IMR-90 (cell line): ENCODE data around the gene ARL6IP5. TPM values are rescaled to one million over a fixed set of nuclear protein-coding genes. Genes with fewer than 3 reads are reported as not detected.
A peak's percentile ranks its signal among the peaks of the same experiment; 100 is the strongest.

Source experiments
- ATAC-seq: fragments of 200-7000 bp; cut with Tn5 transposase; 2 replicates; pipeline ENCODE4 v1.9.1; 2020; ENCODE audit warnings: low read depth, mild to moderate bottlenecking, moderate library complexity
- BruUV-seq: library from RNA; stranded (reverse); fragments of 400-500 nt; replicated peaks from 2 replicates; lab custom pipeline; 2021; lab: Mats Ljungman, UMichigan
- CTCF ChIA-PET: fragments of 300-600 bp; formaldehyde crosslinking; extraction: SDS; loops from one replicate; lab custom pipeline; 2021; ENCODE audit warnings: antibody characterized with exemption; lab: Yijun Ruan, JAX
- POLR2A ChIA-PET: fragments of 300-600 bp; sonication (Branson Sonifier 250); formaldehyde crosslinking; loops from one replicate; lab custom pipeline; 2022; ENCODE audit warnings: antibody characterized with exemption; ENCODE audit not compliant: unreplicated experiment; lab: Charles Lee
- DNase-seq: peaks from one replicate; pipeline ENCODE4 v3.0.0; 2013
- H2AFZ ChIP-seq: replicated peaks from 2 replicates; pipeline ENCODE3; 2013; ENCODE audit warnings: low read length, mild to moderate bottlenecking; ENCODE audit not compliant: poor library complexity
- H2AK5ac ChIP-seq: 2 replicates; pipeline ENCODE4 v1.6.1; 2013; ENCODE audit warnings: low read depth, low read length, inconsistent platforms
- H2AK9ac ChIP-seq: replicated peaks from 2 replicates; pipeline ENCODE3; 2013; ENCODE audit warnings: mild to moderate bottlenecking, low read depth, low read length, moderate library complexity; ENCODE audit not compliant: poor library complexity
- H2BK120ac ChIP-seq: 2 replicates; pipeline ENCODE4 v1.6.1; 2013; ENCODE audit warnings: low read depth, low read length, inconsistent platforms
- H2BK15ac ChIP-seq: 3 replicates; pipeline ENCODE4 v1.6.1; 2013; ENCODE audit warnings: low read depth, low read length, inconsistent platforms
- H2BK20ac ChIP-seq: 2 replicates; pipeline ENCODE4 v1.6.1; 2013; ENCODE audit warnings: low read depth, mild to moderate bottlenecking, inconsistent platforms, low read length, moderate library complexity
- H2BK5ac ChIP-seq: 2 replicates; pipeline ENCODE4 v1.6.1; 2013; ENCODE audit warnings: mild to moderate bottlenecking, low read depth, low read length, inconsistent platforms; ENCODE audit not compliant: poor library complexity, severe bottlenecking
- H3K14ac ChIP-seq: replicated peaks from 2 replicates; pipeline ENCODE4 v1.6.1; 2013; ENCODE audit warnings: low read depth, low read length, inconsistent platforms
- H3K18ac ChIP-seq: 2 replicates; pipeline ENCODE4 v1.6.1; 2013; ENCODE audit warnings: low read depth, low read length, control low read depth
- H3K23ac ChIP-seq: 2 replicates; pipeline ENCODE4 v1.6.1; 2013; ENCODE audit warnings: low read depth, low read length, inconsistent platforms
- H3K27ac ChIP-seq: 2 replicates; pipeline ENCODE4 v1.5.1; 2013; ENCODE audit warnings: mild to moderate bottlenecking, control low read depth, low read length; ENCODE audit not compliant: insufficient read depth
- H3K27me3 ChIP-seq: 2 replicates; pipeline ENCODE4 v1.6.1; 2013; ENCODE audit warnings: low read length; ENCODE audit not compliant: control insufficient read depth, insufficient read depth
- H3K36me3 ChIP-seq: 2 replicates; pipeline ENCODE4 v1.6.1; 2013; ENCODE audit warnings: low read length, mixed read lengths; ENCODE audit not compliant: control insufficient read depth, insufficient read depth
- H3K4ac ChIP-seq: 2 replicates; pipeline ENCODE4 v1.6.1; 2013; ENCODE audit warnings: low read depth, low read length, inconsistent platforms
- H3K4me1 ChIP-seq: 2 replicates; pipeline ENCODE4 v1.6.1; 2013; ENCODE audit warnings: low read length, mixed read lengths; ENCODE audit not compliant: control insufficient read depth, insufficient read depth
- H3K4me2 ChIP-seq: 2 replicates; pipeline ENCODE4 v1.6.1; 2013; ENCODE audit warnings: low read depth, mild to moderate bottlenecking, control low read depth, low read length, moderate library complexity
- H3K4me3 ChIP-seq: 2 replicates; pipeline ENCODE4 v1.5.1; 2013; ENCODE audit warnings: low read depth, mild to moderate bottlenecking, control low read depth, low read length, moderate library complexity; ENCODE audit not compliant: insufficient read depth
- H3K56ac ChIP-seq: 2 replicates; pipeline ENCODE4 v1.6.1; 2013; ENCODE audit warnings: low read length, inconsistent platforms; ENCODE audit not compliant: insufficient read depth; ENCODE audit errors: extremely low read depth
- H3K79me1 ChIP-seq, 2 experiments: 2 replicates each; pipeline ENCODE4 v1.6.1; 2013; ENCODE audit warnings: low read length in 2 of 2, inconsistent platforms in 1 of 2, low read depth in 1 of 2
- H3K9ac ChIP-seq: 2 replicates; pipeline ENCODE4 v1.6.1; 2013; ENCODE audit warnings: low read depth, low read length, control low read depth
- H3K9me1 ChIP-seq: 2 replicates; pipeline ENCODE4 v1.6.1; 2013; ENCODE audit warnings: low read length, inconsistent platforms; ENCODE audit not compliant: insufficient read depth
- H3K9me3 ChIP-seq: 2 replicates; pipeline ENCODE4 v1.6.1; 2013; ENCODE audit warnings: low read length; ENCODE audit not compliant: control insufficient read depth, insufficient read depth
- H4K20me1 ChIP-seq: 2 replicates; pipeline ENCODE4 v1.6.1; 2013; ENCODE audit warnings: low read length, inconsistent platforms; ENCODE audit not compliant: insufficient read depth
- H4K5ac ChIP-seq: 2 replicates; pipeline ENCODE4 v1.6.1; 2013; ENCODE audit warnings: mild to moderate bottlenecking, low read depth, low read length, control low read depth
- H4K8ac ChIP-seq, 2 experiments: 2 replicates each; pipeline ENCODE4 v1.6.1; 2013; ENCODE audit warnings: low read depth in 2 of 2, low read length in 2 of 2, control low read depth in 1 of 2, inconsistent platforms in 1 of 2
- H4K91ac ChIP-seq: 2 replicates; pipeline ENCODE4 v1.6.1; 2013; ENCODE audit warnings: low read depth, low read length, inconsistent platforms; ENCODE audit not compliant: insufficient read depth
- BHLHE40 ChIP-seq: fragments of 150-350 bp; IDR thresholded peaks from 2 replicates; pipeline ENCODE4 v1.6.1; 2016; ENCODE audit warnings: mild to moderate bottlenecking, low read depth, low read length
- NFE2L2 ChIP-seq: fragments of 150-350 bp; IDR thresholded peaks from 2 replicates; pipeline ENCODE4 v1.6.1; 2016; ENCODE audit warnings: low read depth, mild to moderate bottlenecking, low read length
- POLR2A ChIP-seq: IDR thresholded peaks from 2 replicates; pipeline ENCODE4 v1.6.1; 2012; ENCODE audit warnings: mild to moderate bottlenecking, low read depth, low read length
- SMC3 ChIP-seq: fragments of 150-350 bp; IDR thresholded peaks from 2 replicates; pipeline ENCODE4 v1.6.1; 2016; ENCODE audit warnings: low read depth, mild to moderate bottlenecking, antibody characterized with exemption, low read length, moderate library complexity
- WGBS, 2 experiments: methylation state at CpG; one replicate each; pipeline versions ENCODE4 v1.1.5 to v1.1.7; 2013; ENCODE audit warnings: missing lambda C conversion rate in 2 of 2; ENCODE audit not compliant: insufficient read length in 1 of 2; ENCODE audit errors: extremely low coverage in 2 of 2; 5-methylcytosine and 5-hydroxymethylcytosine counted together
- dilution Hi-C: fragments of 300-500 bp; cut with HindIII; formaldehyde crosslinking; loops from one replicate; pipeline ENCODE4 v1.14.3; 2018; ENCODE audit warnings: low sequenced_read_pairs; ENCODE audit not compliant: unreplicated experiment
- in situ Hi-C: fragments of 300-500 bp; cut with MboI; formaldehyde crosslinking; loops from 3 replicates; pipeline ENCODE4 v1.14.3; 2019; ENCODE audit warnings: low sequenced_read_pairs, inconsistent platforms, mixed read lengths
- intact Hi-C: fragments of 100-400 bp; cut with micrococcal nuclease; formaldehyde crosslinking; loops from 2 replicates; pipeline ENCODE4 v1.10.0; 2022
- polyA plus RNA-seq, 3 experiments: library from polyadenylated mRNA; depleted of rRNA; stranded (reverse); fragments of >200 nt; gene quantifications; 2 replicates each; pipeline ENCODE4 v1.2.3, GENCODE V29; 2012; ENCODE audit warnings: low replicate concordance in 1 of 3
- total RNA-seq: library from RNA; depleted of rRNA; stranded (reverse); fragments of >200 nt; gene quantifications from 2 replicates; pipeline ENCODE4 v1.2.3, GENCODE V29; 2012
- TF ChIP-seq, protein P1 (sequence below): fragments of 150-350 bp; IDR thresholded peaks from 2 replicates; pipeline ENCODE4 v1.6.1; 2016; ENCODE audit warnings: low read depth, mild to moderate bottlenecking, low read length, moderate library complexity, borderline replicate concordance
- TF ChIP-seq, protein P2 (sequence below): fragments of 150-350 bp; IDR thresholded peaks from 2 replicates; pipeline ENCODE4 v1.6.1; 2017; ENCODE audit warnings: mild to moderate bottlenecking, antibody characterized with exemption, low read length, low read depth

Gene ARL6IP5
- total and polyA plus RNA-seq, 2 of the 4 experiments (the other 2 are of a cell fraction), result 76.4 to 98.8 TPM

DNA sequence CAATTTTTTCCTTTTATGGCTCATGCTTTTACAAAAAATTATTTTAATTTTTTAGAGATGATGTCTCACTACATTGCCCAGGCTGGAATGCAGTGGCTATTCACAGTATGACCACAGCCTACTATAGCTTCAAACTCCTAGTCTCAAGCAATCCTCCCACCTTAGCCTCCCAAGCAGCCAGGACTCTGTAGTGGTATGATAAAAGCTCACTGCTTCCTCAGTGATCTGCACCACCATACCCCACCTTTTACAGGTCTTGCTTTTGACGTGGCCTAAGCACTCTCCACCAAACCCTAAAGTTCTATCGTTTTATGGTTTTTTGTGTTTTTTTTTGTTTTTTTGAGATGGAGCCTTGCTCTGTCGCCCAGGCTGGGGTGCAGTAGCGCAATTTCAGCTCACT, 18.6 kb upstream of the ARL6IP5 start:
- H3K36me3 ChIP-seq, result peaks cover 18% of the 10 kb centered on the region
- H4K5ac ChIP-seq, result peak overlapping the region; percentile 63; the same call in 1 of the 2 replicates
- no peak for DNase-seq
- no peak overlapping the region for H4K91ac ChIP-seq
- no peak overlapping the region for H3K4me3 ChIP-seq
- no peak overlapping the region for H2BK5ac ChIP-seq
- POLR2A ChIA-PET, result no interaction called here
- no peak overlapping the region for H3K9ac ChIP-seq
- H2AK5ac ChIP-seq, result no peak overlapping the region; the same call in 1 of the 2 replicates
- no peak overlapping the region for H2BK15ac ChIP-seq
- TF ChIP-seq POLR2A, result no peak
- TF ChIP-seq, protein P1, sequence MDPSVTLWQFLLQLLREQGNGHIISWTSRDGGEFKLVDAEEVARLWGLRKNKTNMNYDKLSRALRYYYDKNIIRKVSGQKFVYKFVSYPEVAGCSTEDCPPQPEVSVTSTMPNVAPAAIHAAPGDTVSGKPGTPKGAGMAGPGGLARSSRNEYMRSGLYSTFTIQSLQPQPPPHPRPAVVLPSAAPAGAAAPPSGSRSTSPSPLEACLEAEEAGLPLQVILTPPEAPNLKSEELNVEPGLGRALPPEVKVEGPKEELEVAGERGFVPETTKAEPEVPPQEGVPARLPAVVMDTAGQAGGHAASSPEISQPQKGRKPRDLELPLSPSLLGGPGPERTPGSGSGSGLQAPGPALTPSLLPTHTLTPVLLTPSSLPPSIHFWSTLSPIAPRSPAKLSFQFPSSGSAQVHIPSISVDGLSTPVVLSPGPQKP, result no peak
- no peak for TF ChIP-seq SMC3
- TF ChIP-seq, protein P2, sequence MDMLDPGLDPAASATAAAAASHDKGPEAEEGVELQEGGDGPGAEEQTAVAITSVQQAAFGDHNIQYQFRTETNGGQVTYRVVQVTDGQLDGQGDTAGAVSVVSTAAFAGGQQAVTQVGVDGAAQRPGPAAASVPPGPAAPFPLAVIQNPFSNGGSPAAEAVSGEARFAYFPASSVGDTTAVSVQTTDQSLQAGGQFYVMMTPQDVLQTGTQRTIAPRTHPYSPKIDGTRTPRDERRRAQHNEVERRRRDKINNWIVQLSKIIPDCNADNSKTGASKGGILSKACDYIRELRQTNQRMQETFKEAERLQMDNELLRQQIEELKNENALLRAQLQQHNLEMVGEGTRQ, result no peak
- TF ChIP-seq BHLHE40, result no peak
- TF ChIP-seq NFE2L2, result no peak
- in situ Hi-C loops, result no loop called here
- no peak overlapping the region for H2AFZ ChIP-seq
- no peak overlapping the region for H3K4me2 ChIP-seq
- H3K27me3 ChIP-seq, result no peaks in the 10 kb centered on the region
- H3K9me3 ChIP-seq, result no peaks in the 10 kb centered on the region
- no peak overlapping the region for H3K4ac ChIP-seq
- H3K9me1 ChIP-seq, result peaks cover 4% of the 10 kb centered on the region; the same call in 1 of the 2 replicates
- H2AK9ac ChIP-seq, result no peak overlapping the region
- no peak overlapping the region for H2BK20ac ChIP-seq
- peaks cover 7 to 12% of the 10 kb centered on the region in 2 experiments; a peak in 3 of 4 replicates for H3K79me1 ChIP-seq
- dilution Hi-C loops, result no loop called here
- WGBS, 2 experiments, result 100% methylated on average over 1 of the region's 4 CpGs; no CpG with 5 or more reads in 1 of the 2 experiments
- no TSS peak for BruUV-seq
- no peak overlapping the region for H4K8ac ChIP-seq
- H3K18ac ChIP-seq, result no peak overlapping the region
- CTCF ChIA-PET, result no interaction called here
- H3K27ac ChIP-seq, result no peak overlapping the region
- no peak overlapping the region for H3K56ac ChIP-seq
- H4K20me1 ChIP-seq, result no peaks in the 10 kb centered on the region
- ATAC-seq, result peak; percentile 37
- 0 out of 2 replicates have a peak, but pooled peaks cover 2% of the 10 kb centered on the region for H3K4me1 ChIP-seq
- intact Hi-C loops, result no loop called here
- peak overlapping the region; percentile 15; the same call in 1 of the 2 replicates for H3K23ac ChIP-seq
- H3K14ac ChIP-seq, result no peak overlapping the region
- no peak overlapping the region for H2BK120ac ChIP-seq
